HG03280 (cell line): ENCODE results near the gene SMARCD3.

Experiments
- ATAC-seq: cut with Tn5 transposase; IDR thresholded peaks from one replicate; pipeline ENCODE4 v1.9.1; 2021; ENCODE audit warnings: mild to moderate bottlenecking, moderate library complexity; ENCODE audit not compliant: unreplicated experiment

Gene SMARCD3

DNA sequence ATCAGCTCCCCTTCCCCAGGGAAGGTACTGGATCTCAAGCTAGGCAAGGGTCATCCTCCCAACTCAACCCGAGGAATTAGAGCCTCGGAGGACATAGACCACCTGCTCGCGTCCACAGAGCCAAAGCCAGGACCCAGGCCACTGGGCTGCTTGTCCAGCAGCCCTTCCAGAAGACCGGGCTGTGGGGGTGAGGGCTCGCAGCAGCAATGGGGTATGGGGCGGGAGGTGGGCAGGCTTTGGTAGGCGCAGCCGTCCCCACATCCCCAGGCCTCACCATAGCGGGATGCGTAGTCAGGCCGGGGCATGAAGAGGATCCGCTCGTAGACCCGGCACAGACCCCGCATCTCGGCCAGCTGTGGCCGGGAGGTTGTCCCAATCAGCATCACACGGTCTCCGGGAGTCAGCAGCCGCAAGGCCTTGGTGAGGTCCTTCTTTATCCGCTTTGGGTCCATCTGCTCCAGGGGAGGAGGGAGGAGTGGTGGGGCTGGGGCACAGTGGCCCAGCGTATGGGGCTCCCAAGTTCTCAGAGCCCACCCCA is 56.4 kb downstream of the SMARCD3 start:
- ATAC-seq = no peak

DNA sequence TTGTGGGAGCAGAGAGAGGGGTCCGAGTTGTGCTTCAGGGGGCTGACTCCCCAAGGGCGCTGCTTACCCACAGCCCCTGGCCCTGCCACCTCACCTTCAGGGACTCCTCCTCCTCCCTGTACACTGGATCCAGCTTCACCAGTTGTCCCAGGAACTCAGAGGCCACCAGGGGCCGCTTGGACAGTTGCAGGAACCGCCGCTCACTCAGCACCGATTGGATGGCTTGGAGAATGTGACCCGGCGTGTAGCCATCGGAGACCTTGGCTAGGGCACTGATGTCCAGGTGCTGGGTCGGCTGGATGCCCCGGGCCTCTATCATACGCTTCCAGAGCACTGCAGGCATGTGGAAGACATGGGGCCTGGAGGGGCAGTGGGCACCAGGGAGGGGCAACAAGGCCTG is 57.0 kb downstream of the SMARCD3 start:
- ATAC-seq = no peak

DNA sequence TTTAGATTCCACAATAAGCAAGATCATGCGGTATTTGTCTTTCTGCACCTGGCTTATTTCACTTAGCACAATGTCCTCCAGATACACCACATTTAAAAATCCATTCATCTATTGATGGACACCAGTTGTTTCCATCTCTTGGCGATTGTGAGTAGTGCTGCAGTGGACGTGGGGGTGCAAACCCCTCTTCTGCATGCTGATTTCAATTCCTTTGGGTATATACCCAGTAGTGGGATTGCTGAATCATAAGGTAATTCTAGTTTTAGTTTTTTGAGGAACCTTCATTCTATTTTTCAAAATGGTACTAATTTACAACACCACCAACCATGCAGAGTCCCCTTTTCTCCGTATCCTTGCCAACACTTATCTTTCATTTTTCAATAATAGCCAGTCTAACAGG is 59.5 kb downstream of the SMARCD3 start:
- no peak for ATAC-seq
